NCI-H1092 (cell line): ENCODE data around the gene MAP2K7.
"Not testable (repeated sequence)": the region's sequence is repeated elsewhere in the genome, so short reads cannot be mapped to it uniquely, and the experiment has no call there.

Source experiments
- DNase-seq: peaks from one replicate; lab custom pipeline; 2025; lab: John Stamatoyannopoulos, UW

Gene MAP2K7

DNA sequence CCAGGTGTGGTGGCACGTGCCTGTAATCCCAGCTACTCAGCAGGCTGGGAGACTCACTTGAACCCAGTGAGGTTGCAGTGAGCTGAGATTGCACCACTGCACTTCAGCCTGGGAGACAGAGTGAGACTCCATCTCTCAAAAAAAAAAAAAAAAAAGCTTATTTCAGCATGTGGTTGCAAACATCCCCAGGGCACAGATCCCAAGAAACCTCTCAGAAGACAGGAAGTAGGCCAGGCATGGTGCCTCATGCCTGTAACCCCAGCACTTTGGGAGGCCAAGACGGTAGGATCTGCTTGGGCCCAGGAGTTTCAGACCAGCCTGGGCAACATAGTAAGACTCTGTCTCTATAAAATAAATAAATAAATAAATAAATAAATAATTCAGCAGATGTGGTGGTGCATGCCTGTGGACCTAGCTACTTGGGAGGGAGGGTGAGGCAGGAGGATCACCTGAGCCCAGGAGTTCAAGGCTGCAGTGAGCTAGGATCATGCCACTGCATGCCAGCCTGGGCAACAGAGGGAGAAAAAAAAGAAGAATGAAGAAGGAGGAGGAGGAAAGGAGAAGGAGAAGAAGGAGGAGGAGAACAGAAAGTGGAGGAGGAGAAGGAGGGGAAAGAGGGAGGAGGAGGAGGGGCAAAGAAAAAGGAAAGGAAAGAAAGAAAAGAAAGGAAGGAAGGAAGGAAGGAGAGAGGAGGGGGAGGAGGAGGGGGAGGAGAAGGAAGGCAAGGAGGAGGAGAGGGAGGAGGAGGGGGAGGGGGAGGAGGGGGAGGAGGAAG, 19.7 kb upstream of the MAP2K7 start:
- DNase-seq, result no peak

DNA sequence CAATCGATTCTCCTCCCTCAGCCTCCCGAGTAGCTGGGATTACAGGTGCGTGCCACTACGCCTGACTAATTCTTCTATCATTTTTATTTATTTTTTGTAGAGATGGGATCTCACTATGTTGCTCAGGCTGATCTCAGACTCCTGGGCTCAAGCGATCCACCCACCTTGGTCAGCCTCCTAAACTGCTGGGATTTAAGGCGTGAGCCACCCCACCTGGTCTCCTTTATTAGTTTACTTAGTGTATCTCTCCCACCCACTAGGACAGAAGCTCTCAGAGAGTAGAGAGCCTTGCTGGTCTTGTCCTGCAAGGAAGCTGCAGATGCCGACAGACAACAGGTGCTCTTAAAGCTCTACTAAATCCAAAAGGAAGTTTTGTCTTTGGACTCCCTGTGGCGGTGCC, 17.9 kb upstream of the MAP2K7 start:
- no peak for DNase-seq

- DNase-seq, result no peak
Observed at GRCh38 chr19:7887408-7888144, 16.1 kb upstream of the MAP2K7 start.

GRCh38 chr19:7888145-7888825, 15.4 kb upstream of the MAP2K7 start, which contains the start of gene LRRC8E:
LRRC8E (plus strand) TSS chr19:7888510; CDS start chr19:7895604, 7,094 bp downstream.
- DNase-seq, result no peak

GRCh38 chr19:7888826-7889217, 14.9 kb upstream of the MAP2K7 start:
- no peak for DNase-seq

GRCh38 chr19:7893362-7894101, 10.1 kb upstream of the MAP2K7 start:
- DNase-seq, result not testable (repeated sequence)

- no peak for DNase-seq
Observed at GRCh38 chr19:7894612-7895309, 8.9 kb upstream of the MAP2K7 start.

DNA sequence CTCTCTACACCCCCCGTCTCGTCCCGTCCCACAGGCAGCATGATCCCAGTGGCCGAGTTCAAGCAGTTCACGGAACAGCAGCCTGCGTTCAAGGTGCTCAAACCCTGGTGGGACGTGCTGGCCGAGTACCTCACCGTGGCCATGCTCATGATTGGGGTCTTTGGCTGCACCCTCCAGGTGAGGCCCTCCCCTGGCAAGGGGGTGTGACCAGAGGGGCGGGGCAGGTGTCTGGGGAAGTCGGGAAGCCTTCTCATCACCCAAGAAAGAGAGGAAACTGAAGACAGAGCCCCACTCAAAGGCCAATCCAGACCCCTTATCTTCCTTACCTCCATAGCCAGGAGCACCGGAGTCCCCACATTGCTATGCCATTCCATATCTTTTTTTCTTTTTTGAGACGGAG, 8.1 kb upstream of the MAP2K7 start:
- no peak for DNase-seq

- no peak for DNase-seq
Observed at GRCh38 chr19:7897292-7897691, 6.4 kb upstream of the MAP2K7 start.

DNA sequence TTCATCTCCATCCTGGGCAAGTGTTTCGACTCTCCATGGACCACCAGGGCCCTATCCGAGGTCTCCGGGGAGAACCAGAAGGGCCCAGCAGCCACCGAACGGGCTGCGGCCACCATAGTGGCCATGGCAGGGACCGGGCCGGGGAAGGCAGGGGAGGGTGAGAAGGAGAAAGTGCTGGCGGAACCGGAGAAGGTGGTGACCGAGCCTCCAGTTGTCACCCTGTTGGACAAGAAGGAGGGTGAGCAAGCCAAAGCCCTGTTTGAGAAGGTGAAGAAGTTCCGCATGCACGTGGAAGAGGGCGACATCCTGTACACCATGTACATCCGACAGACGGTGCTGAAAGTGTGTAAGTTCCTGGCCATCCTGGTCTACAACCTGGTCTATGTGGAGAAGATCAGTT, 4.7 kb upstream of the MAP2K7 start:
- no peak for DNase-seq

GRCh38 chr19:7899751-7900378, 3.8 kb upstream of the MAP2K7 start:
- DNase-seq, result no peak

- DNase-seq, result no peak
Observed at GRCh38 chr19:7900401-7900870, 3.2 kb upstream of the MAP2K7 start.

GRCh38 chr19:7900931-7901330, 2.7 kb upstream of the MAP2K7 start:
- DNase-seq, result no peak

DNA sequence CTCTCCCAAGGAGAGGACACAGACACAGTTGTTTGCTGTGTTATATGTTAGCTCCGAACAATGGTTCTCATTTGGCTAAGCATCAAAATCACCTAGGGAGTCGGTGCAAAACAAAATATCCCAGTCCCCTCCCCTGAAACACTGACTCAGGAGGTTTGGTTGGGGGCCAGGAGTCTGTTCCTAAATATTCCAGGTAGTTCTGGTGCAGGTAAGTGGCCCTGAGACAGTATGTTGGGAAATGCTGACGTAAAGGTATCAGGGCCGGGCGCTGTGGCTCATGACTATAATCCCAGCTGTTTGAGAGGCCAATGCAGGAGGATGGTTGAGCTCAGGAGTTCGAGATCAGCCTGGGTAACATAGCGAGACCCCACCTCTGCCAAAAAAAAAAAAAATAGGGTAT, 2.3 kb upstream of the MAP2K7 start:
- DNase-seq, result no peak

GRCh38 chr19:7902796-7903243, 857 bp upstream of the MAP2K7 start:
- DNase-seq, result no peak

GRCh38 chr19:7904074-7905020, 670 bp downstream of the MAP2K7 start:
- no peak for DNase-seq

DNA sequence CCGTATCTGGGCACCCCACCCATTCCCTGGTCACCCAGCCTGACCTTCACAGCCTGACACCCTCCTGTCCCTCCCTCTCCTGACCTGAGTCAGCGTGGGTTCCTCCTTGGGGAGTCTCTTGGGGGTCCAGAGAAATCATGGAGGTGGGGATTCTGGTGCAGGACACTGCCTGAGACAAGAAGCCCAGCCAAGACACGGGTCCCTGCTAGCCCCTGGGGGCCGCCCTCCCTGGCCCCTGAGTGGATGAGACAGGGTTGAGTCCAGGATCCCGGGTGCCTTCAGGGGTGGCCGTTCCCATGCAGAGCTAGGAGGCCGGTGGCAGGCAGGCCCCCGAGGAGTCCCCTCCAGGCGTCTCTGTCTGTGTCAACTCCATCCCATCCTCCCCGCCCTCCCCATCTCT, 1.6 kb downstream of the MAP2K7 start:
- DNase-seq, result no peak

- no peak for DNase-seq
Observed at GRCh38 chr19:7905859-7906258, 2.2 kb downstream of the MAP2K7 start.

- no peak for DNase-seq
Observed at GRCh38 chr19:7907122-7907521, 3.4 kb downstream of the MAP2K7 start.

DNA sequence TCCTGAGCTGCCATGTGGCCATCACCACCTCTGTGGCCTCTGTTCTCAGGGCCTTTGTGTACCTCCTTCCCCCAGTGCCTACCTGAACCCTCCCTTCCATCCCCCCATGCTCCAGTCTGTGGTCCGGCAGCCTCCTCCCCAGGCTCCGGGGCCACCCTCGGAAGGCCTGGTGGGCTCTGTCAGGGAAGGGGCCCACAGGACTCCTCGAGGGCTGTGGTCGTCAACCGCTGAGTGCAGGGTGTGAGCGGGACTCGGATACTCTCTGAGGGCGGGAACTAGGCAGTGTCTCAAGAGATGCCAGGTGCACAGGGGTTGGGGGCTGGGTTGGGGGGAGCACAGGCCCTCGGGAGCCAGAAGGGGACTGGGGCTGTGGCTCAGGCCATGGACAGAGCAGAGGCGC, 3.9 kb downstream of the MAP2K7 start:
- DNase-seq, result no peak
